HL-60/S4 treated with retinoic acid at 250 ng/mL for 4 days and 3 days (cell line): ENCODE results near the gene MPI.
"Not testable (repeated sequence)": the region's sequence is repeated elsewhere in the genome, so short reads cannot be mapped to it uniquely, and the experiment has no call there.

Experiments used
- in situ Hi-C: fragments of 300-500 bp; cut with MboI; formaldehyde crosslinking; loops from 2 replicates; pipeline ENCODE4 v1.7.0; 2022; ENCODE audit warnings: low sequenced_read_pairs

The MPI gene

GRCh38 chr15:74863239-74864056 is 26.4 kb upstream of the MPI start:
- in situ Hi-C loops, result no loop called here

GRCh38 chr15:74864296-74864695 is 25.5 kb upstream of the MPI start:
- in situ Hi-C loops, result no loop called here

GRCh38 chr15:74865316-74865715 is 24.5 kb upstream of the MPI start:
- in situ Hi-C loops, result no loop called here

GRCh38 chr15:74866090-74866489 is 23.8 kb upstream of the MPI start:
- in situ Hi-C loops, result no loop called here

GRCh38 chr15:74867466-74868038 is 22.3 kb upstream of the MPI start:
- in situ Hi-C loops, result no loop called here

- in situ Hi-C loops, result no loop called here
These were observed 21.8 kb upstream of the MPI start for GRCh38 chr15:74868059-74868458.

- in situ Hi-C loops, result no loop called here
These were observed 20.5 kb upstream of the MPI start for GRCh38 chr15:74869372-74869725.

- in situ Hi-C loops, result no loop called here
These were observed 20.0 kb upstream of the MPI start for GRCh38 chr15:74869726-74870407.

GRCh38 chr15:74870436-74871215 is 19.2 kb upstream of the MPI start:
- in situ Hi-C loops, result no loop called here

- in situ Hi-C loops, result no loop called here
These were observed 17.2 kb upstream of the MPI start for GRCh38 chr15:74872702-74873035.

- in situ Hi-C loops, result no loop called here
These were observed 16.6 kb upstream of the MPI start, which contains the start of gene SCAMP2 for GRCh38 chr15:74873036-74873755. Gene SCAMP2, minus strand, starts transcription at chr15:74873365. Its CDS starts 110 bp downstream, at chr15:74873255.

GRCh38 chr15:74873756-74874424 is 16.0 kb upstream of the MPI start:
- in situ Hi-C loops, result no loop called here

GRCh38 chr15:74878273-74878672 is 11.6 kb upstream of the MPI start:
- in situ Hi-C loops, result no loop called here

- in situ Hi-C loops, result no loop called here
These were observed 7.3 kb upstream of the MPI start for GRCh38 chr15:74882528-74882927.

- in situ Hi-C loops, result no loop called here
These were observed 5.2 kb upstream of the MPI start for GRCh38 chr15:74884428-74885223.

GRCh38 chr15:74885461-74885860 is 4.4 kb upstream of the MPI start:
- in situ Hi-C loops, result no loop called here

GRCh38 chr15:74887537-74888193 is 2.2 kb upstream of the MPI start:
- in situ Hi-C loops, result not testable (repeated sequence)

- in situ Hi-C loops, result no loop called here
These were observed 1.1 kb upstream of the MPI start for GRCh38 chr15:74888716-74889115.

GRCh38 chr15:74889390-74889882 is 406 bp upstream of the MPI start:
- in situ Hi-C loops, result no loop called here
